GM21447 (cell line): Measurements from ENCODE around the gene SLC2A10.

Source experiments
- ATAC-seq: cut with Tn5 transposase; IDR thresholded peaks from one replicate; pipeline ENCODE4 v1.9.1; 2021; ENCODE audit not compliant: unreplicated experiment

Gene SLC2A10

GRCh38 chr20:46764068-46764467, 54.6 kb downstream of the SLC2A10 start:
- ATAC-seq: no peak

DNA sequence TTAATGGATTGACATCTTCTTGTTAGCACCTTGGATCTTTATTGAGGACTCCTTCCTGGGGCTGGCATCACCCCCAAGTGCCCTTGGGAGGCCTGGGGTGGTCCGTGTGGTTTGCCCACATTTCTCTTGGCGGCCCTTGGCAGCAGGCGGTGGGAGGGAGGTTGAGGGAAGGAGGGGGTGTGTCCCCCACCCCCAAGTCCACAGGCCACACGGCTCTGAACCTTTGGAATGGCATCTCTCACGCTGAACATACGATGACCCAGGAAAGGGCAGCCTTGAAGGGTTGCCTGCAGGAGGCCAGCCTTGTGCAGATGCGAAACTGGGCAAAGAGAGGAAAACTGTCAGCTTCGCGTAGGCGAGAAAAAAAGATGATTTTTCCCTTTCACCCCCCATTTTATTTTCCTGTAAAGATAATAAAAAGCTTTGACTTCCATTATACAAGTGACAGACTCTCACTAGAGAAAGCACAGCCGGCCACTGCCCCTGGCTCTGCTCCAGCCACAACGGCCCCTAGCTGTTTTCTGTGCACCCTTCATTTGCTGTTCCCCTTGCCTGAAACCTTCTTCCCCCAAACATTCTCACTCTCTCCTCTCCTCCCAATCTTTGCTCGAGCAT, 56.2 kb downstream of the SLC2A10 start:
- ATAC-seq: no peak

GRCh38 chr20:46767127-46767761, 57.8 kb downstream of the SLC2A10 start:
- no peak for ATAC-seq

DNA sequence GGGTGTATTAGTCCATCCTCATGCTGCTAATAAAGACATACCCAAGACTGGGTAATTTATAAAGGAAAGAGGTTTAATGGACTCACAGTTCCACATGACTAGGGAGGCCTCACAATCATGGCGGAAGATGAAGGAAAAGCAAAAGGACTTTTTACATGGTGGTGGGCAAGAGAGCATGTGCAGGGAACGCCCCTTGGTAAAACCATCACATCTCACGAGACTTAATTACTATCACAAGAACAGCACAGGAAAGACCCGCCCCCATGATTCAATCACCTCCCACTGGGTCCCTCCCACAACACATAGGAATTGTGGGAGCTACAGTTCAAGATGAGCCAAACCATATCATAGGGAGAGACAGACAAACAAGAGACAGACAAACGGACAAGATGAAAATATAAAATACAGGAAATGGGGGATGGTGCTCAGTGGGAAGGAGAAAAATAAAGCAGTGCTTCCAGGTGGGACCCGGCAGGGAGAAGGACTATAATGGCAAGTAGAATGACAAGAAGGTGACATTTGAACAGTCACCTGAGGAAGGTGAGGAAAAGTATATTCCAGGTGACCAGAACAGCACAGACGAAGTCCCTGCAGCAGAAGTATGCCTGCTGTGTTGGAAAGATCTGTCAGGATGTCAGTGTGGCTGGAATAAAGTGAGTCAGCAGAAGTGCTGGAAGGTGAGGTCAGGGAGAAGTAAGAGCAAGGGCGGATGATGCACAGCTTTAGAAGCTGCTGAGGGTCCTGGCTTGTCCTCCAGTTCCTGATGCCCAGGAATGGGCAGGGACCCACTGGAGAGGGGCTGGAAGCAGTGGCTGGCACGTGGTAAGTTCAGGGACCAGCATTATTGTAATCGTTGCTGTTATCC, 61.1 kb downstream of the SLC2A10 start:
- ATAC-seq: no peak

DNA sequence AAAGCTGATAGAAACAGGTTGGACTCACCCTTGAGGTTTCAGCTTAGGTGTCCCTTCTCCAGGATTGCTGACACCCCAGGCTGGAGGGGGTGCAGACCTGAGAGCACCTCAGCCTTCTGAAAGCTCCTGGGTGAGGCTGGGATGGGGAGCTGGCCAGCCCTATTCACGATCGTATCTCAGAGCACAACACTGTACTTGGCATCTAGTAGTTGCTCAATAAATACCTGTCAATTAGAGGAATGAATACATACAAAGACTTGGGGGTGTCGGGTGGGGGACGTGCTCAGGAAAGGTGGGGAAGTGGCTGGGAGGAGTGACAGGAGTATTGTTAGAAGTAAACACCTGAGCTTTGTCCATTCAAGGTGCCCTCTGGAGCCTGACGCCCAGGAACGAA, 61.7 kb downstream of the SLC2A10 start:
- ATAC-seq: no peak

- no peak for ATAC-seq
These were observed 63.5 kb downstream of the SLC2A10 start for GRCh38 chr20:46772901-46773300.

- ATAC-seq: no peak
These were observed 64.2 kb downstream of the SLC2A10 start for GRCh38 chr20:46773680-46774079.

DNA sequence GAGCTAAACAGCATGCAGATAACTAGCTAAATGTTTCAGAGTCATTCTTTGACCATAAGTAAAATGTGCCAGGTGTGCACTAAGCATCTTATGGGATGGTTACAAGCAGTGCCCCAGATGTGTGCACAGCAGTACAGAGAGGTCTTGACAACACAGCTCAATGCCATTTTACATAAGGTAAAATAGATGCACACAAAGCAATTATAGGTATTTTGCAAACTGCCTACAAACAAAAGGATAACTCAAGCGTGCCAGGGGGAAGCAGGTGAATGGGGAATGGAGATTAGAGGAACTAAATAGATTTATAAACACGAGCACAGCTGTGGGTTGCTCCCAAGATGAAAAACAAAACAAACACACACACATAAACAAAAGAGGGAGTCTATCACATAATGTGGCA, 64.8 kb downstream of the SLC2A10 start:
- ATAC-seq: no peak

- ATAC-seq: no peak
These were observed 65.6 kb downstream of the SLC2A10 start for GRCh38 chr20:46774943-46775560.

DNA sequence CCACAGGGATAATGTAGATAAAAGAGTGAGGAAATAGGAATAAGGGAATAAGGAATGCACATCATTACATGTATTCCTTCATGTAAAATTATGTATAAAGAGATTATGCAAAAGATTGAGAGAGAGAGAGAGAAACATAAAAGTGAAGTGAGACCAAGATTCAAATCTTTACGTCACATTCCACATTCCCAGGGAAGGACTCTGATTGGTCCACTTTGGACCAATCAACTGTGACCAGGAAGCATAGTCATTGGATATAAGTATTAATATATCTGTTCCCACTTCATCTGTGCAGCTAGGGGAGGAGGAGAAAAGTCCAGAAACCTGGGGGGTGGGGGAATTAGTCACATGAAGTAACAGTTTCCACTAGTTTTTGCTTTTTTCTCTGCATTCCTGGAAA, 66.4 kb downstream of the SLC2A10 start:
- no peak for ATAC-seq

GRCh38 chr20:46777331-46777730, 67.9 kb downstream of the SLC2A10 start:
- no peak for ATAC-seq

- ATAC-seq: no peak
These were observed 70.4 kb downstream of the SLC2A10 start for GRCh38 chr20:46779831-46780230.

DNA sequence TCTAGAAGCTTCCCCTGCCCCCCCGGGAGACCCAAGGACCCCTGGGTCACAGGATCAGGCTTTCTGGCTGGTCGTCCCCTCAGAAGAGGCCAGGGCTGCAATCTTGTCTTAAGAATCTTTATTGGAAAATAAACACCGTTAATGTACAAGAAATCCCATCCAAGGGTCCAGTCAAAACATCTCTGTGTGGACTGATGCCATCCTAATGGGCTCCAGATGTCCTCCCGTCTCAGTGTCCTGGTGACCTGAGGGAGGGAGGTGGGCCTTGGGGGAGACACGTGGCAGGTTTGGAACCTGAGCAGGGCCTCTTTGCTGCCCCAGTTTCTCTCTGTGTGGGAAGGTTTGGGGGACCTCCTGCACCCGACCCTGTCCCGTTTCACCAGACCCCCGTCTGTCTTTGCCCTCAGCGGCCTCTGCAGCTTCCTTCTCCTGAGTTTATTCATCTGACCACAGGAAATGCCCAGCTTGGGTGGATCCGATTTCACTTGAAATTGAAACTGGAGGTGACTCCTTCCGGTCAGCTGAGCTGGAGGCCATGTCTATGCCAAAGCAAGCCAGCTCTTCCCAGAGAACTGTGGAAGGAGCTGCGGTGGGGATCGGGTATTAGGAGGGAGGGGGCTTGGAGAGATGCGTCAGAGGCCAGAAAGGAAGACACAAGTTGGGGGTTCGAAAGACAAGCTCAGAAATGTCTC, 75.1 kb downstream of the SLC2A10 start:
- ATAC-seq: no peak
